ENCODE results near the gene TMEM38A. TPM values are rescaled to one million over a fixed set of nuclear protein-coding genes. Genes with fewer than 3 reads are reported as not detected.

Gene TMEM38A
- total and polyA plus RNA-seq, 7 donors: 1.2 to 7.5 (median 4.2) TPM

DNA sequence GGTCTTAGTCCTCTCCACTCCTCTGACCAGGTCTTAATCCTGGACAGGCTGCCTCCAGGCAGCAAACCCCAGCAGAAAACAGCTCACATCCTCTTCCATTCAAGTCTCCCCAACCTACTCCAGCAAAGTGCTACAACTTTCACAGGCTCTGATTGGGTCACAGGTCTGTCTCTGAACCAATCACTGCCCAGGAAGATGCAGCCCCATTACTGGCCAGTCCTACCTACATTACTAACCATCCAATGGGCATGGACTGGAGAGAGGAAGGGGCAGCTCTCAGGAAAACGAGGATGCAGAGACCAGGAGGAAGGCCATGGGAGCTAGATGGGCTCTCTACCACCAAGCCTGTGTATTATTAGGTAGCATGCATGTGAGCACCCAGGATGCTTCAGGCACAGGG is 45.1 kb upstream of the TMEM38A start:
- no peaks in the 10 kb centered on the region for H3K36me3 ChIP-seq
- H3K4me1 ChIP-seq: peaks cover 0 to 76% (median 45%) of the 10 kb centered on the region in 4 donors
- intact Hi-C loops (cut with DNase I): no loop called here
- WGBS, 2 donors: 63 to 64% methylated on average over 1 of the region's 1 CpG
- no peak overlapping the region for H3K4me3 ChIP-seq
- no peak for TF ChIP-seq EP300 (IDR thresholded peaks at IDR 0.05)
- no peak for TF ChIP-seq POLR2A (IDR thresholded peaks at IDR 0.05)
- TF ChIP-seq, protein P1, sequence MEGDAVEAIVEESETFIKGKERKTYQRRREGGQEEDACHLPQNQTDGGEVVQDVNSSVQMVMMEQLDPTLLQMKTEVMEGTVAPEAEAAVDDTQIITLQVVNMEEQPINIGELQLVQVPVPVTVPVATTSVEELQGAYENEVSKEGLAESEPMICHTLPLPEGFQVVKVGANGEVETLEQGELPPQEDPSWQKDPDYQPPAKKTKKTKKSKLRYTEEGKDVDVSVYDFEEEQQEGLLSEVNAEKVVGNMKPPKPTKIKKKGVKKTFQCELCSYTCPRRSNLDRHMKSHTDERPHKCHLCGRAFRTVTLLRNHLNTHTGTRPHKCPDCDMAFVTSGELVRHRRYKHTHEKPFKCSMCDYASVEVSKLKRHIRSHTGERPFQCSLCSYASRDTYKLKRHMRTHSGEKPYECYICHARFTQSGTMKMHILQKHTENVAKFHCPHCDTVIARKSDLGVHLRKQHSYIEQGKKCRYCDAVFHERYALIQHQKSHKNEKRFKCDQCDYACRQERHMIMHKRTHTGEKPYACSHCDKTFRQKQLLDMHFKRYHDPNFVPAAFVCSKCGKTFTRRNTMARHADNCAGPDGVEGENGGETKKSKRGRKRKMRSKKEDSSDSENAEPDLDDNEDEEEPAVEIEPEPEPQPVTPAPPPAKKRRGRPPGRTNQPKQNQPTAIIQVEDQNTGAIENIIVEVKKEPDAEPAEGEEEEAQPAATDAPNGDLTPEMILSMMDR (IDR thresholded peaks at IDR 0.05): no peak
- TF ChIP-seq POLR2AphosphoS5 (IDR thresholded peaks at IDR 0.05): no peak
- DNase-seq: no peak
- H3K27me3 ChIP-seq: no peaks in the 10 kb centered on the region
- H3K27ac ChIP-seq: no peak overlapping the region
- no peaks in the 10 kb centered on the region for H3K9me3 ChIP-seq

GRCh38 chr19:16618248-16618647 is 42.7 kb upstream of the TMEM38A start:
- WGBS, 2 donors: 84 to 95% methylated on average over 7 of the region's 7 CpGs

DNA sequence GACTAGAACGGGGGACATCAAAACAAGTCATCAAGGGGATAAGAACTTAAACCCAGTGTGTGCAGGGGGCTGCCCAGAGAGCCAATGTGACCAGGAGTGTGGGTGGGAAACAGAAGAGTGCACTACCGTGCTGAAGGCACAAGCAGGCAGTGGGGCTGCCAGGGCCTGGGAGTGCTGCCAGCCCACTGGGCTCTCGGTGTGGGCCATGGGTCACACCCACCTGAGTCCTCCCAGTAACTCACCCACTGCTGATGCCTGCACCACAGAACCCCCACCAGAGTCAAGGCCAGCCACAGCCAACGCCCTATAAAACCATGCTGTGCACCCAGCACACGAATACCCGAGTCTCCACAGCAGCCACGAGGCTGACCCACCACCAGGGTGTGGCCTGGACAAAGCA is 41.5 kb upstream of the TMEM38A start:
- H3K27me3 ChIP-seq: no peaks in the 10 kb centered on the region
- H3K4me3 ChIP-seq: no peak overlapping the region
- H3K4me1 ChIP-seq: peaks cover 0 to 61% (median 38%) of the 10 kb centered on the region in 4 donors
- no peaks in the 10 kb centered on the region for H3K9me3 ChIP-seq
- intact Hi-C loops (cut with DNase I): no loop called here
- peak overlapping the region in 3 of 4 donors; percentile 18 to 43 (median 29) for H3K27ac ChIP-seq
- peaks cover 0 to 7% (median 0%) of the 10 kb centered on the region in 4 donors for H3K36me3 ChIP-seq
- WGBS, 2 donors: 43 to 70% methylated on average over 7 of the region's 7 CpGs
- TF ChIP-seq POLR2AphosphoS5 (IDR thresholded peaks at IDR 0.05) (no peak), EP300 (IDR thresholded peaks at IDR 0.05) (no peak), POLR2A (IDR thresholded peaks at IDR 0.05) (no peak)
- TF ChIP-seq, protein P1 (IDR thresholded peaks at IDR 0.05): no peak
- DNase-seq: peak; percentile 73

More at GRCh38 chr19:16618248-16618647, 42.7 kb upstream of the TMEM38A start:
- intact Hi-C loops (cut with DNase I): no loop called here
- Histone ChIP-seq H3K27me3 (no peaks in the 10 kb centered on the region), H3K27ac (no peak overlapping the region), H3K9me3 (no peaks in the 10 kb centered on the region), H3K36me3 (no peaks in the 10 kb centered on the region), H3K4me3 (no peak overlapping the region), H3K4me1 (peaks cover 0 to 73% (median 38%) of the 10 kb centered on the region in 4 donors)
- no peak for DNase-seq
- TF ChIP-seq EP300 (IDR thresholded peaks at IDR 0.05) (no peak), POLR2AphosphoS5 (IDR thresholded peaks at IDR 0.05) (no peak), POLR2A (IDR thresholded peaks at IDR 0.05) (no peak)
- TF ChIP-seq, protein P1 (IDR thresholded peaks at IDR 0.05): no peak

- Histone ChIP-seq H3K27me3 (no peaks in the 10 kb centered on the region), H3K9me3 (no peaks in the 10 kb centered on the region), H3K4me3 (no peak overlapping the region), H3K4me1 (peaks cover 0 to 63% (median 39%) of the 10 kb centered on the region in 4 donors), H3K27ac (peak overlapping the region in 3 of 4 donors; percentile 18 to 43 (median 29)), H3K36me3 (peaks cover 0 to 12% (median 0%) of the 10 kb centered on the region in 4 donors)
- WGBS, 2 donors: 91 to 92% methylated on average over 5 of the region's 5 CpGs
- no peak for TF ChIP-seq POLR2AphosphoS5 (IDR thresholded peaks at IDR 0.05)
- TF ChIP-seq, protein P1 (IDR thresholded peaks at IDR 0.05): no peak
- no peak for TF ChIP-seq EP300 (IDR thresholded peaks at IDR 0.05)
- no peak for TF ChIP-seq POLR2A (IDR thresholded peaks at IDR 0.05)
- DNase-seq: no peak
- intact Hi-C loops (cut with DNase I): no loop called here
Measured at GRCh38 chr19:16620018-16620417, 40.9 kb upstream of the TMEM38A start.

- no peak for DNase-seq
- H3K27ac ChIP-seq: peak overlapping the region in 2 of 4 donors; percentile 29 to 43
- 54 to 80% methylated on average over 3 of the region's 3 CpGs for WGBS, 2 donors
- H3K27me3 ChIP-seq: no peaks in the 10 kb centered on the region
- no peak overlapping the region for H3K4me3 ChIP-seq
- intact Hi-C loops (cut with DNase I): no loop called here
- TF ChIP-seq POLR2AphosphoS5 (IDR thresholded peaks at IDR 0.05) (no peak), POLR2A (IDR thresholded peaks at IDR 0.05) (no peak), EP300 (IDR thresholded peaks at IDR 0.05) (no peak)
- TF ChIP-seq, protein P1 (IDR thresholded peaks at IDR 0.05): no peak
- H3K4me1 ChIP-seq: peaks cover 0 to 68% (median 39%) of the 10 kb centered on the region in 4 donors
- peaks cover 0 to 12% (median 0%) of the 10 kb centered on the region in 4 donors for H3K36me3 ChIP-seq
- no peaks in the 10 kb centered on the region for H3K9me3 ChIP-seq
Measured at GRCh38 chr19:16620584-16620983, 40.4 kb upstream of the TMEM38A start.

Data from sigmoid colon (tissue), 7 donors.